Adipocyte (in vitro differentiated cells): ENCODE measurements around the gene KAT6B.

ENCODE experiments used
- DNase-seq: peaks from one replicate; pipeline ENCODE4 v3.0.0-alpha.2; 2015; ENCODE audit warnings: low read depth
- H3K27me3 ChIP-seq: replicated peaks from 2 replicates; pipeline ENCODE4 v1.7.0; 2013; ENCODE audit warnings: mild to moderate bottlenecking, low read length, moderate library complexity; ENCODE audit not compliant: control insufficient read depth, insufficient read depth
- H3K36me3 ChIP-seq: 2 replicates; pipeline ENCODE4 v1.7.0; 2013; ENCODE audit warnings: low read length, mild to moderate bottlenecking, moderate library complexity; ENCODE audit not compliant: control insufficient read depth, insufficient read depth, severe bottlenecking
- H3K4me1 ChIP-seq: 2 replicates; pipeline ENCODE4 v1.7.0; 2013; ENCODE audit warnings: mild to moderate bottlenecking, low read length, moderate library complexity; ENCODE audit not compliant: control insufficient read depth, insufficient read depth
- H3K4me3 ChIP-seq: 2 replicates; pipeline ENCODE4 v1.7.0; 2013; ENCODE audit warnings: mild to moderate bottlenecking, low read length, moderate library complexity
- H3K9ac ChIP-seq: 2 replicates; pipeline ENCODE4 v1.7.0; 2013; ENCODE audit warnings: mild to moderate bottlenecking, low read length, moderate library complexity
- H3K9me3 ChIP-seq: 2 replicates; pipeline ENCODE4 v1.7.0; 2013; ENCODE audit warnings: mild to moderate bottlenecking, low read length, moderate library complexity; ENCODE audit not compliant: control insufficient read depth

The KAT6B gene

DNA sequence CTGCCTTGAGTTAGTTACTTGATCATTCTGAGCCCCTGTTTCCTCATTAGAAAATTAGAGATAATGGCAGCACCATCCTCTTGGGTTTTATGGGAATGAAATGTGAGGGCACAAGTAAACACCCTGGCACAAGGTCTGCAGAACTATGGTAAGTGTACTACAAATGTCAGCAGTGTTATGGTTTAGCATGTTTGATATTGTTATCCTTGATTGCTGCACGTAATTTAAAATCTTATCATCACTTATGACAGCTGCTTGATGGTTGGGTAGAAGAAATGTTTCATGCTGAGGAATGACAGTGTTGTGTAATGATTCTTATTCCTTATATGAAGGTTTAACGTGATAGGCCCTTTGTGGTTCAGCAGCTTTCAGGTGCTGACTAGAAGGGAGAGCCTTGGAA is 134.3 kb downstream of the KAT6B start:
- DNase-seq, result no peak
- Histone ChIP-seq H3K4me3 (no peak overlapping the region), H3K9me3 (no peaks in the 10 kb centered on the region), H3K36me3 (no peaks in the 10 kb centered on the region), H3K9ac (no peak overlapping the region), H3K4me1 (peaks cover 10% of the 10 kb centered on the region), H3K27me3 (no peaks in the 10 kb centered on the region)

DNA sequence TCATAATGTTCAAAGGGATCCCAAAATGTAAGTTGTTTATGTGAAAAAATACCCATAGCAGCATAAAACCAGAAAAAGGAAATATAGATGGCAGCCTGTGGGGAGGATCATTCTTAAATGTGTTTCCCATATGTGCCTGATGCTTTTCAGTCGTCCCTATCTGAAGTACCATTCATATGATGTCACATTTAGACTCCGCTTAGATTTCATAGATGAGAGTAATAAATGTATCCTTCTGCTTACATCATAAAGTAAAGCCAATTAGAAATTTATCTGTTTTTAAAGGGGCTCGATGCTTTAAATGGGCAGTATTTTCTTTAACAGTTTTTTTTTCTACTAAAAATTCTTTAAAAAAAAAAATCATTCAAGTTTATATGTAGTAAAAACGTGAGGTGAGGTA is 136.1 kb downstream of the KAT6B start:
- no peak overlapping the region for H3K9ac ChIP-seq
- H3K4me1 ChIP-seq, result peaks cover 5% of the 10 kb centered on the region
- no peak for DNase-seq
- no peaks in the 10 kb centered on the region for H3K36me3 ChIP-seq
- no peak overlapping the region for H3K4me3 ChIP-seq
- no peaks in the 10 kb centered on the region for H3K9me3 ChIP-seq
- H3K27me3 ChIP-seq, result no peaks in the 10 kb centered on the region

DNA sequence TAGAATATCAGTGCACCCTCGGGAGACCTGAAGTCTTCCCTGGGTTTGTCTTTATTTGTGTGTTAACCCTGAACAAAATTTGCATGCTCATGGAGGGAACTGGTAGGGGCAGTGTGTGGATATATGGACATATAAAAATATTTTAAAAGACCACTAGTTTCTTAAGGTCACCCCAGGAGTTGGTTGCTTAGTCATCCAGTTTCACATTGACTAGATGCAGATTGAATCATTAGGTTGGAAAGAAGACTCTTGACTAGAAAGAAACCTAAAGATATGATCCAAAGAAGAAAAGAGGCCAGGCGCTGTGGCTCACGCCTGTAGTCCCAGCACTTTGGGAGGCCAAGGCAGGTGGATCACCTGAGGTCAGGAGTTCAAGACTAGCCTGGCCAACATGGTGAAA is 137.1 kb downstream of the KAT6B start:
- Histone ChIP-seq H3K9ac (no peak overlapping the region), H3K27me3 (no peaks in the 10 kb centered on the region), H3K4me3 (no peak overlapping the region), H3K9me3 (no peaks in the 10 kb centered on the region), H3K4me1 (peaks cover 5% of the 10 kb centered on the region), H3K36me3 (no peaks in the 10 kb centered on the region)
- DNase-seq, result no peak

DNA sequence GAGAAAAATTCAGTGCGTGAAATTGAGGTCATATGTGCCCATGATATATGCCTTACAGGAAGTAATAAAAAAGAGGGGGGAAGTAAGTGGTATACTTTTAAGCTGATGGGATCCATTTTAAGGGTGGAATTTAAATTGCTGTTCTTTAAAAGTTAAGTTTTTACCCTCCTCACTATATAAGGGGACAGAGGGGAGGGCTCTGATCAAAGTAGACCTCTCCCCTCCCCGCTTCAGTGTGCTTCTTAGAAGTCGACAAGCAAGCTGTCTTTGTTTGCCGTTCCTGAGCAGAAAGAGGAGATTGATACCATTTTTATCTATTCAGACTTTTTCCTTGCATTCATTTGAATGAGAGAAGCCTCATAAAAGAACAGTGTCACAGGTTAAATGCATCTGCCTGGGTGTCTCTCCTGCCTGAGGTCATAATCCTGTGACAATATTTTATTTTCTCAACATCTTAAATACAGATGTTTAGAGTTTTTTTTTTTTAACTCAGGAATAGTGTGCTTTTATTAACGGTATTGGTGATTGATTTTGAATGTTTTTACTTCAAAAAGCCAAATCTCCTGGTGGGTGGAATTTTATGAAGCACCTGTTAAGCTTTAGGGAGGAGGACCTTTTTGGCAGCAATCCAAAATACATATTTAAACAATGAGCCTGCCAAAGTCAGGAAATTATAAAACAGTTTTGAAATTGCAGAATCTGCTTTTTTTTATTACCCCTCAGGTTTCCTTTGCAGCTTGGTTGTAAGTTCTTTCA is 141.7 kb downstream of the KAT6B start:
- no peaks in the 10 kb centered on the region for H3K9me3 ChIP-seq
- peaks cover 12% of the 10 kb centered on the region for H3K4me1 ChIP-seq
- no peak overlapping the region for H3K4me3 ChIP-seq
- H3K36me3 ChIP-seq, result no peaks in the 10 kb centered on the region
- peak; percentile 26 for DNase-seq
- H3K9ac ChIP-seq, result no peak overlapping the region
- H3K27me3 ChIP-seq, result no peaks in the 10 kb centered on the region

DNA sequence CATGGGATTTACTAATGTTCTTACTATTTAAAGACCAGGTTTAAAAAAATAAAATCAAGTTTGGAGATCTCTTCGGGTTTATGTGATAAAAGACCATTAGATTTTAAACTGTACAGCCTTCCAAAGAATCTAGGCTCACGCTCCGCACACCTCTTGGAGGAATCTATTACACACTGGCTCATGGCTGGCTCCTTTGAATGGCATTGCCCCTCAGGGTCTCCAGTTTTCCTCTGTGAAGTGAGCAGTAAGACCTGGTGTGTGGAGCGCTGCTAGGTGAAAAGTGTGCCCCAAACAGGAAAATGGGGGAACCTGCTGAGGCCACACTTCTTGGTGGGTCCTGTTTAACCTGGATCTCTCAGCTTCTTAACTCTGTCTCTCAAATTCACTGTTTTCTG is 142.3 kb downstream of the KAT6B start:
- no peak for DNase-seq
- H3K9me3 ChIP-seq, result no peaks in the 10 kb centered on the region
- no peaks in the 10 kb centered on the region for H3K27me3 ChIP-seq
- H3K9ac ChIP-seq, result no peak overlapping the region
- peaks cover 16% of the 10 kb centered on the region for H3K4me1 ChIP-seq
- no peak overlapping the region for H3K4me3 ChIP-seq
- H3K36me3 ChIP-seq, result no peaks in the 10 kb centered on the region

DNA sequence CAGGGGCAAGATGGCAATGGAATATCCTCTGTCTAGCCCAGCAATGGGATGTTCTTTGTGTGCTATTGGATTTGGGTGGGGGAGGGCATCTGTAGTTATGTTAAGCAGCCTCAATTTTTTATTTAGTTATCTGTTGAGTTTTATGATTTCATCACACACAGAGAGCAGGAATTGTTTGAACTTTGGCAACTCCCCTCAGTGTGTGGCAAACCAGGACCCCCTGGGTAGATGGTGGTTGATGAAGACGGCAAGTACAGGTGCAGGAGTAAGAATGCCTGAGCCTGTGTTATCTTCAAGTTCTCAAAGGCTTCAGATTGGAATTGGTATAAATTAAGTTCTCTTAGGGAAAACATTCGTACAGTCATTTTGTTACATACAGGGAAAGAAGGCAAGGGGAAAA is 142.7 kb downstream of the KAT6B start:
- no peak for DNase-seq
- Histone ChIP-seq H3K4me1 (peaks cover 20% of the 10 kb centered on the region), H3K9ac (no peak overlapping the region), H3K4me3 (no peak overlapping the region), H3K9me3 (no peaks in the 10 kb centered on the region), H3K27me3 (no peaks in the 10 kb centered on the region), H3K36me3 (no peaks in the 10 kb centered on the region)

DNA sequence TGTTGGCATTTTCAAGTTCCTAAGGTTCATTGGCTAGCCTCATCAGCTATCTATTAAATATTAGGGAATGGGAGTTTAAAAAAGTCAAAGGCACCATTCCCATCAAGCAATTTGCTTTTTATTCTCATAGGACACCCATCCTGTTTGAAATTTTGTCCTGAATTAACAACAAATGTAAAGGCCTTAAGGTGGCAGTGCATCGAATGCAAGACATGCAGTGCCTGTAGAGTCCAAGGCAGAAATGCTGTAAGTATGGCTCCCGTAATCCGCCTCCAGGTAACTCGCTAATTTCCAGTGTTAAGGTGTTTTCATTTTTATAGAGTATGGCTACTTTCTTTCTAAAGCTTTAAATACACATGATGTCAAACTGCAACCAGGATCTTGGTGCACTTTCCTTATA is 143.1 kb downstream of the KAT6B start:
- Histone ChIP-seq H3K9me3 (no peaks in the 10 kb centered on the region), H3K36me3 (no peaks in the 10 kb centered on the region), H3K27me3 (no peaks in the 10 kb centered on the region), H3K4me1 (peaks cover 21% of the 10 kb centered on the region), H3K4me3 (no peak overlapping the region), H3K9ac (no peak overlapping the region)
- DNase-seq, result no peak

DNA sequence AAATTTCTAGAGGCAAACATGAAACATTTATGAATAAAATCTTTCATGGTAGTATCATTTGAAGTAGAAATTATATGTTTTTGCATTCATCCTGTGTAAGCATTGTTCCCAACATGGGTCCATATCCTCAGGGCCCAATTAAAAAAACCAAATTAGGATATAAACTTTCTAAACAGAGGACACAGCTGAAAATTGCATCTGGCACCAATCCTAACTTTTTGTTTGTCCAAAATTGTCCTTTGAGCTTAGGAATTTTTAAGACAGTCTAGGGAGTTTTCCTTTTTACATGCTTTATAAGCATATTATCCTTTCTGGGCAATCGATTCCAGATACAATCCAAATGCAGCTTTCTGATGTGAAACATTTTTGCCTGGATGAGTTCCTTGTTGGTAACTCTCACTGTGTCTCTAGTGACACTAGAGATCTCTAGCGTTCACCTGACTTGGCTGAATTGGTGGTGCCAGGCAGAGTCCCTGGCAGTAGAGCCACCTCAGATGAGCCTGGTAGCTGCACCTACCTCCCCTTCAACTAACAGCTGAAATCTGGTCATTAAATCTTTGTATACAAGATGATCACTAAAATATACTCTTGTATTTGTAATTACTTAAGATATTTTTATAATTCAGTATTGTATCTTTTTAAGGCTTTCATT is 147.5 kb downstream of the KAT6B start:
- H3K9me3 ChIP-seq, result no peaks in the 10 kb centered on the region
- no peaks in the 10 kb centered on the region for H3K27me3 ChIP-seq
- H3K4me1 ChIP-seq, result peaks cover 12% of the 10 kb centered on the region
- H3K36me3 ChIP-seq, result peaks cover 21% of the 10 kb centered on the region
- H3K4me3 ChIP-seq, result no peak overlapping the region
- no peak overlapping the region for H3K9ac ChIP-seq
- no peak for DNase-seq

DNA sequence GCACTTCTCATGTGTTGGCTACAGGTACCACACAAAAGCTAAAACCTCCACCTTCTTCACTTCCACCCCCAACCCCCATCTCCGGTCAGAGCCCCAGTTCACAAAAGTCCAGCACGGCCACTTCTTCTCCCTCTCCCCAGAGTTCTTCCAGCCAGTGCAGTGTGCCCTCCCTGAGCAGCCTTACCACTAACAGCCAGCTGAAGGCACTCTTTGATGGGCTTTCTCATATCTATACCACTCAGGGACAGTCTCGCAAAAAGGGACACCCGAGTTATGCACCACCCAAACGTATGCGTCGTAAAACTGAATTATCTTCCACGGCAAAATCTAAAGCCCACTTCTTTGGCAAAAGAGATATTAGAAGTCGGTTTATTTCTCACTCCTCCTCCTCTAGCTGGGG is 149.4 kb downstream of the KAT6B start:
- H3K4me3 ChIP-seq, result no peak overlapping the region
- no peaks in the 10 kb centered on the region for H3K9me3 ChIP-seq
- no peaks in the 10 kb centered on the region for H3K27me3 ChIP-seq
- peaks cover 33% of the 10 kb centered on the region for H3K36me3 ChIP-seq
- H3K4me1 ChIP-seq, result peaks cover 9% of the 10 kb centered on the region
- DNase-seq, result no peak
- no peak overlapping the region for H3K9ac ChIP-seq

DNA sequence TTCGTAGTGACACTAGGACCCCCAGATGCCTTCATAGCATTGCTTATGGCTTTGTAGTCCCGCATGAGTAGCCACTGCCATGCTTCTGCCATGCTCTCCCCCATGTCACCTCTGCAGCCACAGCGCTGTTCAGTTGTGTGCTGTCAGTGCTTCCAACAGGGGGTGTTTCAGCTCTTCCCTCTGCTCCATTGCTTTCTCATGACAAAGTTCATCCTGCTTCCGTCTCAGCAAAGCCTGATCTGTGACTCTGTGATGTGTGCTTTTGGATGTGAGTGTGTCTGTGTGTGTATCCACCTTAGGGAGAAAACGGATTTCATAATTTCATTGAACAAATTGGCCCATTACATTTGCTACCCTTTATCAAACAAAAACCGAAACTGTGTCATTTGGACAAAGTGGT is 150.2 kb downstream of the KAT6B start:
- no peaks in the 10 kb centered on the region for H3K27me3 ChIP-seq
- no peak for DNase-seq
- H3K4me3 ChIP-seq, result no peak overlapping the region
- peaks cover 33% of the 10 kb centered on the region for H3K36me3 ChIP-seq
- H3K9me3 ChIP-seq, result no peaks in the 10 kb centered on the region
- no peak overlapping the region for H3K9ac ChIP-seq
- H3K4me1 ChIP-seq, result peaks cover 9% of the 10 kb centered on the region

DNA sequence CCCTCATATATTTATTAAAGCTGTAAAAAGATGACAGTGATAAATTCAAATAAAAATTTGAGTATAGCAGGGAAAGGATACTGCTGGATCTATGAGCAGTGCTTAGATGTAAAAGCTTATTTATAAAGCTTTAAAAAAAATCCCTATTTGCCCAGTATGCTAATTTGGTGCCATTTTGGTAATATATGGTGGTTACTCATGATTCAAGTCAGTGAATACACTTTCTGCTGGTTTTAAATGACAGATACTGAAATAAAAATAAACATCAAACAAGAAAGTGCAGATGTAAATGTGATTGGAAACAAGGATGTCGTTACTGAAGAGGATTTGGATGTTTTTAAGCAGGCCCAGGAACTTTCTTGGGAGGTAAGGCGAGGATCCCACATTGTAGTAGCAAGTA is 150.7 kb downstream of the KAT6B start:
- no peaks in the 10 kb centered on the region for H3K27me3 ChIP-seq
- H3K9me3 ChIP-seq, result no peaks in the 10 kb centered on the region
- H3K4me1 ChIP-seq, result peaks cover 9% of the 10 kb centered on the region
- H3K4me3 ChIP-seq, result no peak overlapping the region
- H3K36me3 ChIP-seq, result peaks cover 33% of the 10 kb centered on the region
- no peak overlapping the region for H3K9ac ChIP-seq
- DNase-seq, result no peak
